GM18907 (cell line): Measurements from ENCODE around the gene RABIF.
"Not testable (repeated sequence)": the region's sequence is repeated elsewhere in the genome, so short reads cannot be mapped to it uniquely, and the experiment has no call there.

Experiments
- ATAC-seq: cut with Tn5 transposase; IDR thresholded peaks from one replicate; pipeline ENCODE4 v1.9.1; 2021; ENCODE audit warnings: mild to moderate bottlenecking, moderate library complexity; ENCODE audit not compliant: unreplicated experiment

Gene RABIF

DNA sequence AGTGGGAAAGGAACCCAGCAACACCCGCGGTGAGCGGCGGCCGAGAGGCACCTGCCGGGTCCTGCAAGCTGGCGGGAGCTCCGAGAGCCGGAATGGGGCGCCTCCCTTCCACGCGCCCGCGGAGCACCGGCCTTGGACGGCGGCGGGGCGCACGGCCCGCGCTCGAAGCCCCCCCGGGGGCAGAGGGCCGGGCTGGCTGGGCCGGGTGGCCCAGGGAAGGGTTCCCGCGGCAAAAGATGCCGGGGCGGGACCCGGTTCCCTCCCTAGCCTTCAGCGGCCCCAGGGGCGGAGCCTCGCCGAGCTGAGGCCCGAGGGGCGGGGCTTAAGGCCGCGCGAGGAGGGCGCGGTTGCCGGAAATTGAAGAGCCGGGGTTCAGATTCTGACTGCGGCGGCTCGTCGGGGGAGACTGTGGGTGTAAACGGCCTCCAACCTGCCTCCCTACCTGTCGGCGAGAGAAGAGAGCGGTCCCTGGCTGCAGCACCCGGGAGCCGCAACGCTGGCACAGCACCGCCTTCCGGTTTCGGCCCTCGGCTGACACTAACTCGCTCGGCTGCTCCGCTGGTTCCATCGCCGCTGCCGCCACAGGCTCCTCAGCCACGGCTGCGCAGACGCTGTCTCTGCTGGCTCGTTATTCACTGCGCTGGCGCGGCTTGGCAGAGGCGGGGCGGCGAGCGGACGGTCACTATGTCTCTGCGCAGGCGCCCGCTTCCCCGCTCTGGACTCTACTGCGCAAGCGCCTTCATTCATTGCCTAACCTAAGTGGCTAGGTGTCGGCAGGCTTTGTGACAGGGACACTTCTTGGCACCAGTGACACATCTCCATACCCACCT, at the start of gene RABIF:
RABIF (minus strand) TSS at position 619 of the 830 bp plus-strand sequence; CDS start at position 568, 51 bp downstream.
- peak; percentile 89 for ATAC-seq

DNA sequence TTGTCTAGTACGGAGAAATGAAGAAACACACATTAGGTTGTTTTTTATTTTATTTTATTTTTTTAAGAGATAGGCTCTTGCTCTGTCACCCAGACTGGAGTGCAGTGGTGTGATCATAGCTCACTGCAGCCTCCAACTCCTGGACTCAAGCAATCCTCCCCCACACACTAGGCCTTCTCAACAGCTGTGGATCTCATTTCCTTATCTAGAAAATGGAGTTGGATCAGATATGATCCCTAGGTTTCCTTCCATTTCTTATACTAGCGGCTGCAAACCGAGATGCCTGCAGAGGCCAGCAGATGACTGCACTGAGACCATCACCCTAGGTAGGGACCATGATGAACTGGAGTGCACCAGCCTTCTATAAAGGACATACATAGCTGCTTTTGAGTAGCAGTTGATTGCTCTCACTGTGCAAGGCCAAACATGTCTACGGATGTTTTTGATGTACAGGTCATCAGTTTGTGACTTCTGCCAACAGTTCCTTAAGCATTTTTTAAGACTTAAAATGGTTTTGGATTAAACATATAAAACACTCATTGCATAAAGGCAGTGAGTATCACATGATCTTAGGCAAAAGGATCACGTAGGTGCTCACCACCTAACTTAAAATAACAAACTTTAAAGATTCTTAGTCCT, 49.5 kb upstream of the RABIF start:
- ATAC-seq: no peak

- not testable (repeated sequence) for ATAC-seq
These were observed 47.5 kb upstream of the RABIF start for GRCh38 chr1:202936409-202936808.

DNA sequence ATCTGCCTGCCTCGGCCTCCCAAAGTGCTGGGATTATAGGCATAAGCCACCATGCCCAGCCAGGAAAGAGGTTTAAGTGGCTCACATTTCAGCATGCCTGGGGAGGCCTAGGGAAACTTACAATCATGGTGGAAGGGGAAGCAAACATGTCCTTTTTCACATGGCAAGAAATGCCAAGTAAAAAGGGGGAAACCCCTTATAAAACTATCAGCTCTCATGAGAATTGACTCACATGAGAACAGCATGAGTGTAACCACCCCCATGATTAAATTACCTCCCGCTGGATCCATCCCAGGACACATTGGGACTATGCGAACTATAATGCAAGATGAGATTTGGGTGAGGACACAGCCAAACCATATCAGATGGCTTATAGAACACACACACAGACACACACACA, 46.9 kb upstream of the RABIF start:
- no peak for ATAC-seq

DNA sequence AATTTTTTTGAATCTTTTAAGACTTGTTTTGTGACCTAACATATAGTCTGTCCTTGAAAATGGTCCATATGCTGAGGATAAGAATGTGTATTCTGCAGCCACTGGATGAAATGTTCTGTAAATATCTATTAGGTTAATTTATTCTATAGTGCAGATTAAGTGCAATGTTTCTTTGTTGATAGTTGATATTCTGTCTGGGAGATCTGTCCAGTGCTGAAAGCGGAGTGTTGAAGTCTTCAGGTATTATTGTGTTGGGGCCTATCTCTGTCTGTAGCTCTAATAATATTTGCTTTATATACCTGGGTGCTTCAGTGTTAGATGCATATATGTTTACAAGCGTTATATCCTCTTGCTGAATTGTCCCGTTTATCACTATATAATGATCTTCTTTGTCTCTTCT, 45.8 kb upstream of the RABIF start:
- ATAC-seq: no peak

GRCh38 chr1:202932476-202932875, 43.5 kb upstream of the RABIF start:
- no peak for ATAC-seq

DNA sequence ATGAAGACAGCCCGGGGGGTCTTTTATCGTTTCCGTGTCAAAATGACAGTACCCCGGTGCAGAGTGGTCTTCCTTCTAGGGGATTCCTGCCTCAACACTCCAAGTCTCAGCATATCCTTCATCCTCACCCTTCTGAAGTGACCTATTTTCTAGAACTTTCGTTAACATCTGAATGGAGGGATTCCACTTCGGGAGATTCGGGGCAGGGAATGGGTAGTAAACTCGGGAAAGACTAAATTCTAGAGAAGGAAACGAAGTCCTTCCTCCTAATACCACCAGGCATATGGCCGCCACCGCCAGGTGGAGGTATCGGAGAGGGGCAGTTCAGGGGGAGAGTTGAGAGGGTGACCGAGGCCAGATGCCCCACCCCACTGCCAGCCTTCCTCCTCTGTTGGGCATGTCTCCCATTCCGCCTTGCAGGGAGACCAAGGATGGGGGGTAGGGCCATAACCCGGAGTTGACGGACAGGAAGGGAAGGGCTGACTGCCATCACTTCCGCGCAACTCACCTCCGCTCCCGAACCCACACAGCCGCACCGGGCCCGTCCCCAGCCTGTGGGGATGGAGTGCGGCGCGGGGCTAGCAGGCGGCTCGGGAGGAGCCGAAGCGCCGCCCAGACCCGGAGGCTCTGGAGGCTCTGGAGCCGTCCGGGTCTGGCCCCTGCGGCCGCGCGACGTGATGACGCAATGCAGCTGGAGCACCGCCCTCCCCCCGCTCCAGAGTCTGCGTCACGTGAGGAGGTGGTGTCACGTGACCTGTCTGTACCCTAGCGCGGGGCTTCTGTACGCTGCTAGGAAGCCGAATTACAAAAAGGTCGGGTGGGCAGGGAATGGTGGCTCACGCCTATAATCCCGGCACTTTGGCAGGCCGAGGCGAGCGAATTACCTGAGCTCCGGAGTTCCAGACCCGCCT, 37.9 kb upstream of the RABIF start, which contains the start of gene KLHL12:
KLHL12 (minus strand) TSS at position 654 of the 911 bp plus-strand sequence. CDS start 2,072 bp downstream, outside the sequence.
- peak; percentile 89 for ATAC-seq

- ATAC-seq: no peak
These were observed 34.6 kb upstream of the RABIF start for GRCh38 chr1:202923533-202923932.

DNA sequence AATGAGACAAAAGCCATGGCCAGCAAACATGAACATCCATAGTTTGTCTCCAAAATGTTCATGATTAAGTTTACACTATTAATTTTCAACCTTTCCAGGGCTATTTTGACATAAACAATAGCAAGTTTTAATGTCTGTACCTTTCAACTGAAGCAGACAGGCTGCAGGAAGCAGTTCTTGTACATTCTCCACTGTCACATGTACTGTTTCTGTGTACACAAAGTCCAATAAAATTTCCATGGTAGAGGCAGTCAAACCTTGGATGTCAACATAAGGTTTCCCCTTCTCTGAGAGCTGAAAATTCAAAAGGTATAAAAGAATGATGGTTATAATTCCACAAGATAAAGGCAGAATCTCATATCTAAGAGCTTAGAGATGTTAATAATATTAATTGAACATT, 30.7 kb upstream of the RABIF start:
- ATAC-seq: no peak

- ATAC-seq: no peak
These were observed 26.2 kb upstream of the RABIF start for GRCh38 chr1:202915146-202915545.

DNA sequence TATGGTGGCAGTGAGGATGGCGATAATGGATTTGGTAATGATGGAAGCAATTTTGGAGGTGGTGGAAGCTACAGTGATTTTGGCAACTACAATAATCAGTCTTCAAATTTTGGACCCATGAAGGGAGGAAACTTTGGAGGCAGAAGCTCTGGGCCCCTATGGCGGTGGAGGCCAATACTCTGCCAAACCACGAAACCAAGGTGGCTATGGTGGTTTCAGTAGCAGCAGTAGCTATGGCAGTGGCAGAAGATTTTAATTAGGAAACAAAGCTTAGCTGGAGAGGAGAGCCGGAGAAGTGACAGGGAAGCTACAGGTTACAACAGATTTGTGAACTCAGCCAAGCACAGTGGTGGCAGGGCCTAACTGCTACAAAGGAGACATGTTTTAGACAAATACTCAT, 23.5 kb upstream of the RABIF start:
- ATAC-seq: not testable (repeated sequence)

- ATAC-seq: no peak
These were observed 20.5 kb upstream of the RABIF start for GRCh38 chr1:202909494-202909893.

GRCh38 chr1:202908998-202909397, 20.0 kb upstream of the RABIF start:
- no peak for ATAC-seq

DNA sequence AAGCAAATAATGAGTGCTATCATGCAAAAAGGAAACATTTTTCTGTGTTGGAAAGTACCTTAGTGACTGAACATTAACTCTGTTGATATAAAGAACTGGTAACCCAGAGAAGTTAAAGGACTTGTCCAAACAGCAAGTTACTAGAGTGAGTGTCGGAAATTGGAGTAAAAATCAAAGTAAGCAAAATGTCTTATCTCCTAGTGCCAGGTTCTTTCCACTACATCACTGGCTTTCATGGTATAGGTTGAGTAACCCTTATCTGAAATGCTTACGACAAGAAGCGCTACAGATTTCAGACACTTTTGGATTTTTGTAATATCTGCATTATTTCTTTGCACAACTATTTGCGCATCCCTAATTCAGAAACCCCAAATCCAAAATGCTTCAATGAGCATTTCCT, 16.4 kb upstream of the RABIF start:
- ATAC-seq: no peak

DNA sequence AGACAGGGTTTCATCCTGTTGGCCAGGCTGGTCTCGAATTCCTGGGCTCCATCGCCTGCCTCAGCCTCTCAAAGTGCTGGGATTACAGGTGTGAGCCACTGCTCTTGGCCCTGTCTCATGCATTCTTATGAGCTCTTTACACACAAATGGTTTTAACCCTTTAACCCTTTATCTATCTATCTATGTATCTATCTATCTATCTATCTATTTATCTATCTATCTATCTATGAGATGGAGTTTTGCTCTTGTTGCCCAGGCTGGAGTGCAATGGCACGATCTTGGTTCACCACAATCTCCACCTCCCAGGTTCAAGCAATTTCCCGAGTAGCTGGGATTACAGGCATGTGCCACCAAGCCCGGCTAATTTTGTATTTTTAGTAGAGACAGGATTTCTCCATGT, 14.9 kb upstream of the RABIF start:
- not testable (repeated sequence) for ATAC-seq

GRCh38 chr1:202901555-202901954, 12.6 kb upstream of the RABIF start:
- no peak for ATAC-seq

GRCh38 chr1:202892501-202892900, 3.6 kb upstream of the RABIF start:
- no peak for ATAC-seq

DNA sequence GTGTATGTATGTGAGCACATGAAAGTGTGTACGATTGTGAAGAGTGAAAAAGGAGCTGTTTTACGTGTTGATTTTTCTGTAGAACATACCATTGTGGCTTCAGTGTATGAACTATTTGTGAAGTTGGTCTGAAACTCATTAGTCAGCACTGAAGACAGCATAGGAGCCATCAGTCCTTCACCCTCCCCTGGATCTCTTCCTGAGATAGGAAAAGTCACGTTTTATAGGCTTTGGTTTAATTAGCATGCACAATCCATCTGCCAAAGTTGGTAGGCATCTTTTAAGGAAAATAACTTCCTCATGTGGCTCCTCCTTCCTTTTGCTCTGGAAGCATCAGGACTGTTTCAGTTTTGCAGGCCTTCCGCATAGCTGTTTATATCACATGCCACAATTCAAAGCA, 1.4 kb upstream of the RABIF start:
- no peak for ATAC-seq

DNA sequence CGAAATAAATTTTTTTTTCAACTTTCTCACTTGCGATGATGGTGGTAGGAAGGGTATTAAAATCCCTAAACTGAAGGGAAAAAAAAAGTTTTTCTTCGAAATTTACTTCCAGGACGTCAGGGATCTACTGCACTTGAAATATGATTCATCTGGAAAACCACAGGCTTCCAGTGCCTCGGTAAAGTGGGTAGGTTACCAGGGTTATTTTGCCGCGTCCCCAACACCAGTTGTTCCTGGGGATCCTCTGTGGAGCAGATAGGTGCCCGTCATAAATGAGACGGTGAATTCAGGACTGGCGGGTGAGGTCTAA, 773 bp downstream of the RABIF start:
- ATAC-seq: no peak

DNA sequence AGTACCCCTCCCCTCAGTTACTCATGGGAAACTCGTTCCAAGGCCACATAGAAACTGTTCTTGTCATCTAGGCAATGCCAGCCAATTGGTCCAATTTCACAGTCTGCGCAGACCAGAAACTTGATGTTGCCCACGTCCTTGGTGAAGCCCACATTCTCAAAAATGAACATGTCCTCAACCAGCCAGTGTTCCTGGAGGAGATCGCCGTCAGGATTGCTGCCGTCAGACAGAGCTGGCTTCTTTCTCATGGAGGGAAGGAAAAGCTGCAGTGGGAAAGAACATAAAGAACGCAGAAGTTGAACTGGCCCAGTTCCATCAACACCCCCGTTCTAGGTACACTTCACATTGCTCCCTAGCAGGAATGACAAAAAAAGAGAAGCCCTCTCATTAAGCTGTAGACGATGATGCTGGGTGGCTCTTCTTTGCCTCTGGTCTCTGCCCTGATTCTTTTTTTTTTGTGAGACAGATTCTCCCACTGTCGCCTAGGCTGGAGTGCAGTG, 7.9 kb downstream of the RABIF start:
- no peak for ATAC-seq

DNA sequence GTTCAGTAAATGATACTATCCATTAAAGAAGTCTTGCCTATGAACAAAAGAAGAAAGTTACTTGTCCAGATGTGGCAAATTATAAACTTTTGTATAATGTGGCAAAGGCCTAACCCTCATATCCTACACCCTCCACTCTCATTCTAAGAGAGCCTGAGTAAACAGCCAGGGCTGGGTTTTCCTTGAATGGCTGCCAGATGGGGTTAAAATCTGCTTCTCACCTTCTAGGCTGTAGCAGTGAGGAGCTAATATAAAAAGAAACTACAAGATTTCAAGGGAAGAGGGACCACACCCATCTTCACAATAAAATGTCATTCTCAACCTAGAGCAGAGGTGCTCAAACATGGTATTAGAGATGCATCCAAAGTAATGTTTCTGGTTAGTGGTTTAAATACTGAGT, 8.9 kb downstream of the RABIF start:
- ATAC-seq: no peak
